GM08714 (cell line): ENCODE measurements around the gene CFP.
A peak's percentile ranks its signal among the peaks of the same experiment; 100 is the strongest.

Source experiments
- H3K4me3 ChIP-seq: fragments of 200-500 bp; sonication (Bioruptor generic); 2 replicates; pipeline ENCODE4 v1.5.1; 2014; ENCODE audit warnings: mild to moderate bottlenecking, low read length, inconsistent platforms
- ZNF274 ChIP-seq: IDR thresholded peaks from 2 replicates; pipeline ENCODE4 v1.6.1; 2012; ENCODE audit warnings: mild to moderate bottlenecking, low read depth, low read length

The CFP gene

GRCh38 chrX:47597222-47597621, 32.5 kb downstream of the CFP start:
- H3K4me3 ChIP-seq = no peak overlapping the region
- TF ChIP-seq ZNF274 = no peak

GRCh38 chrX:47596256-47596655, 33.5 kb downstream of the CFP start:
- no peak overlapping the region for H3K4me3 ChIP-seq
- TF ChIP-seq ZNF274 = no peak

- no peak for TF ChIP-seq ZNF274
- H3K4me3 ChIP-seq = no peak overlapping the region
These were observed 33.9 kb downstream of the CFP start for GRCh38 chrX:47595716-47596251.

- no peak overlapping the region for H3K4me3 ChIP-seq
- no peak for TF ChIP-seq ZNF274
These were observed 36.2 kb downstream of the CFP start for GRCh38 chrX:47593522-47593921.

GRCh38 chrX:47590984-47591383, 38.7 kb downstream of the CFP start:
- H3K4me3 ChIP-seq = no peak overlapping the region
- no peak for TF ChIP-seq ZNF274

GRCh38 chrX:47587906-47588735, 41.6 kb downstream of the CFP start:
- no peak for TF ChIP-seq ZNF274
- H3K4me3 ChIP-seq = no peak overlapping the region

- TF ChIP-seq ZNF274 = no peak
- H3K4me3 ChIP-seq = no peak overlapping the region
These were observed 42.4 kb downstream of the CFP start for GRCh38 chrX:47587091-47587891.

- TF ChIP-seq ZNF274 = no peak
- H3K4me3 ChIP-seq = no peak overlapping the region
These were observed 43.5 kb downstream of the CFP start for GRCh38 chrX:47586043-47586787.

GRCh38 chrX:47585273-47585672, 44.5 kb downstream of the CFP start:
- no peak overlapping the region for H3K4me3 ChIP-seq
- TF ChIP-seq ZNF274 = no peak

- no peak overlapping the region for H3K4me3 ChIP-seq
- no peak for TF ChIP-seq ZNF274
These were observed 45.0 kb downstream of the CFP start for GRCh38 chrX:47584714-47585113.

GRCh38 chrX:47583240-47583861, 46.4 kb downstream of the CFP start:
- peak overlapping the region; percentile 52; the same call in 1 of the 2 replicates for H3K4me3 ChIP-seq
- no peak for TF ChIP-seq ZNF274

- no peak for TF ChIP-seq ZNF274
- peak within 1 kb of the TSS; percentile 52 for H3K4me3 ChIP-seq
These were observed 47.7 kb downstream of the CFP start, which contains the start of gene TIMP1 for GRCh38 chrX:47581731-47582647. Gene TIMP1, plus strand, starts transcription at chrX:47582436. Its CDS starts 980 bp downstream, at chrX:47583416.

- no peak for TF ChIP-seq ZNF274
- no peak overlapping the region for H3K4me3 ChIP-seq
These were observed 50.2 kb downstream of the CFP start for GRCh38 chrX:47579537-47579936.
